Measurements from ENCODE around the gene GIGYF2. TPM values are rescaled to one million over a fixed set of nuclear protein-coding genes. Genes with fewer than 3 reads are reported as not detected.

GIGYF2 gene
- total and polyA plus RNA-seq, 9 donors, result 22.1 to 83.6 (median 68.4) TPM

DNA sequence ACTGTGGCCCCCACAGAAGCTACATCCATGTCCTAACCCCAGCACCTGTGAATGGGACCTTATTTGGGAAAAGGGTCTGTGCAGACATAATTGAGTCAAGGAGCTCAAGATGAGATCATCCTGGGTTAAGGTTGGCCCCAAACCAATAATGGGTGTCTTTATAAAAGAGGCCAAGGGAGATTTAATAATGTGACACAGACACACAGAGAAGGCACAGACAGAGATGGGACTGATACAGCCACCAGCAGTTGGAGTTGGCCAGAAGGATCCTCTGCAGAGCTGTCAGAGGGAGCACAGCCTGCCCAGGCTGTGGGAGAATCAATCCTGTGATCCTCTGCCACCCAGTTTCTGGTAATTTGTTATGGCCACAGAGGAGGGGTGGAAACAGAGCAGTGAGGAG is 199.0 kb downstream of the GIGYF2 start:
- TF ChIP-seq POLR2A (IDR thresholded peaks at IDR 0.05), result no peak
- no peak for TF ChIP-seq EP300 (IDR thresholded peaks at IDR 0.05)
- TF ChIP-seq, protein P1, sequence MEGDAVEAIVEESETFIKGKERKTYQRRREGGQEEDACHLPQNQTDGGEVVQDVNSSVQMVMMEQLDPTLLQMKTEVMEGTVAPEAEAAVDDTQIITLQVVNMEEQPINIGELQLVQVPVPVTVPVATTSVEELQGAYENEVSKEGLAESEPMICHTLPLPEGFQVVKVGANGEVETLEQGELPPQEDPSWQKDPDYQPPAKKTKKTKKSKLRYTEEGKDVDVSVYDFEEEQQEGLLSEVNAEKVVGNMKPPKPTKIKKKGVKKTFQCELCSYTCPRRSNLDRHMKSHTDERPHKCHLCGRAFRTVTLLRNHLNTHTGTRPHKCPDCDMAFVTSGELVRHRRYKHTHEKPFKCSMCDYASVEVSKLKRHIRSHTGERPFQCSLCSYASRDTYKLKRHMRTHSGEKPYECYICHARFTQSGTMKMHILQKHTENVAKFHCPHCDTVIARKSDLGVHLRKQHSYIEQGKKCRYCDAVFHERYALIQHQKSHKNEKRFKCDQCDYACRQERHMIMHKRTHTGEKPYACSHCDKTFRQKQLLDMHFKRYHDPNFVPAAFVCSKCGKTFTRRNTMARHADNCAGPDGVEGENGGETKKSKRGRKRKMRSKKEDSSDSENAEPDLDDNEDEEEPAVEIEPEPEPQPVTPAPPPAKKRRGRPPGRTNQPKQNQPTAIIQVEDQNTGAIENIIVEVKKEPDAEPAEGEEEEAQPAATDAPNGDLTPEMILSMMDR (IDR thresholded peaks at IDR 0.05), result no peak
- intact Hi-C loops (cut with DNase I), result no loop called here
- no peak for DNase-seq
- Histone ChIP-seq H3K27me3 (no peaks in the 10 kb centered on the region), H3K4me1 (ENCODE audit: insufficient read depth) (peaks cover 6% of the 10 kb centered on the region), H3K36me3 (no peaks in the 10 kb centered on the region), H3K27ac (no peak overlapping the region), H3K4me3 (no peak overlapping the region), H3K9me3 (no peaks in the 10 kb centered on the region)

DNA sequence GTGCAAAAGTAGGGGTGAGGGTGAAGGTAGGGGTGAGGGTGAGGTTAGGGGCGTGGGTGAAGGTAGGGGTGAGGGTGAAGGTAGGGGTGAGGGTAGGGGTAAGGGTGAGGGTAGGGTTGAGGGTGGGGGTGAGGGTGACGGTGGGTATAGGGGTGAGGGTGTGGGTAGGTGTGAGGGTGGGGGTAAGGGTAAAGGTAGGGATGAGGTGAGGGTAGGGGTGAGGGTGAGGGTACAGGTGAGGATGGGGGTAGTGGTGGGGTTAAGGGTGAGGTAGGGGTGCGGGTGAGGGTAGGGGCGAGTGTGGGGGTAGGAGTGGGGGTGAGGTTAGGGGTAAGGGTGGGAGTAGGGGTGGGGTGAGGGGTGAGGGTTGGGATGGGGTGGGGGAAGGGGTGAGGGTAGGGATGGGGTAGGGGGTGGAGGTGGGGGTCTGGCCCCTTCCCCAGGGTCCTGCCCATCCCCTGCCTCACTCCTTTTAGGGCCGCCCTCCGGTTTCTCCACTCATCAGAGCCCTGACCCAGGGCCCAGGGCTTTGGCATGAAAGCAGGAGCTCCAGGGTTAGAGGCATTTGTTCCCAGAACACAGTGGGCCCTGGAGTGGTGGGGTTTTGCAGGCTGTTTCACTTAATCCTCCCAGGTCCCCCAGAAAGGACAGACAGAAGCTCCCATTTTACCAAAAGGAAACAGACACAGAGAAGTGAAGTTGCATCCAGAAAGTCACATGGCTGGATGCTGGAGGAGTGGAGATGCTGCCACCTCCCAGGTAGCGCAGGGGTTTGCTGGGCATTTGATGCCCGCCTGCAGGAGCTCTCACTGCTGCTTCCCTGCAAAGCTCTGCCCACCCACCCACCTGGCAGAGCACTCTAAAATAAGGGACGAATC is 199.8 kb downstream of the GIGYF2 start:
- TF ChIP-seq POLR2A (IDR thresholded peaks at IDR 0.05) (no peak), EP300 (IDR thresholded peaks at IDR 0.05) (no peak)
- TF ChIP-seq, protein P1 (IDR thresholded peaks at IDR 0.05), result no peak
- Histone ChIP-seq H3K9me3 (no peaks in the 10 kb centered on the region), H3K36me3 (no peaks in the 10 kb centered on the region), H3K4me1 (ENCODE audit: insufficient read depth) (peaks cover 2% of the 10 kb centered on the region), H3K27ac (no peak overlapping the region), H3K27me3 (no peaks in the 10 kb centered on the region), H3K4me3 (no peak overlapping the region)
- WGBS, 3 donors, result 84 to 92% (median 92%) methylated on average over 7 to 9 of the region's 9 CpGs
- DNase-seq, result no peak
- intact Hi-C loops (cut with DNase I), result no loop called here

DNA sequence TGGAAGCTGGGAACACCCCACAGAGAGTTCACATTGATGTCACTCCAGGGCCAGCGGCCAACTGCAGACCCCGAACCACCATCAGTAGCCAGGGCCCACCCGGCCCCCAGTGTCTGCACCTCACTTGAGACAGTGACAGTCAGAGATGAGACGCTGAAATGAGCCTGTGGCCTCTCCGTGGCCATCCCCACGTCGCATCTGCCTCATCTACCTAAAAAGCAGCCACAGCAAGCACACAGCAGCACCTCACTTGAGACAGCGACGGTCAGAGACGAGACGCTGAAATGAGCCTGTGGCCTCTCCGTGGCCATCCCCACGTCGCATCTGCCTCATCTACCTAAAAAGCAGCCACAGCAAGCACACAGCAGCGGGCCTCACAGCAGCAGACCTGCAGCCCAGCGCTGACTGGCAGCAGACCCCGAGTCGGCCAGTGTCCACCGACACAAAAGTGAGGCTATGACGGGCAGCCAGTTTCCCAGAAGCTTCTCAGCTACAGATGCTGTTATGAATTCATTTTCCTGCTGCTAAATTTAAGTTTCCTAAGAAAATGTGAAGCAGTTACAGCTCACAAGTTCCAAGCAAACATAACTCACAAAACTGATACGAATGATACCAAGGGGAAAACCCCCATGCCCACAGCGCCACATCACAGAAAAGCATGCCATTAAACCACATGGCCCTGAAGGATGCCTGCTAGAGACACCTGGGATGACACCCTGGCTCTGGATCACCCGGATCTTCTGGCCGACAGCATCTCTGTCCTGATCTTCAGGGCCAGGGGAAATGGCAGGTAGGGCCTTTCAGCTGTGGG is 200.7 kb downstream of the GIGYF2 start:
- no peaks in the 10 kb centered on the region for H3K9me3 ChIP-seq
- no peaks in the 10 kb centered on the region for H3K36me3 ChIP-seq
- H3K4me1 ChIP-seq (ENCODE audit: insufficient read depth), result peaks cover 2% of the 10 kb centered on the region
- no peak overlapping the region for H3K4me3 ChIP-seq
- intact Hi-C loops (cut with DNase I), result no loop called here
- TF ChIP-seq, protein P1 (IDR thresholded peaks at IDR 0.05), result no peak
- TF ChIP-seq POLR2A (IDR thresholded peaks at IDR 0.05), result no peak
- no peaks in the 10 kb centered on the region for H3K27me3 ChIP-seq
- H3K27ac ChIP-seq, result no peak overlapping the region
- 86 to 89% (median 86%) methylated on average over 24 of the region's 24 CpGs for WGBS, 3 donors
- DNase-seq, result peak in 1 of 5 donors; percentile 9

DNA sequence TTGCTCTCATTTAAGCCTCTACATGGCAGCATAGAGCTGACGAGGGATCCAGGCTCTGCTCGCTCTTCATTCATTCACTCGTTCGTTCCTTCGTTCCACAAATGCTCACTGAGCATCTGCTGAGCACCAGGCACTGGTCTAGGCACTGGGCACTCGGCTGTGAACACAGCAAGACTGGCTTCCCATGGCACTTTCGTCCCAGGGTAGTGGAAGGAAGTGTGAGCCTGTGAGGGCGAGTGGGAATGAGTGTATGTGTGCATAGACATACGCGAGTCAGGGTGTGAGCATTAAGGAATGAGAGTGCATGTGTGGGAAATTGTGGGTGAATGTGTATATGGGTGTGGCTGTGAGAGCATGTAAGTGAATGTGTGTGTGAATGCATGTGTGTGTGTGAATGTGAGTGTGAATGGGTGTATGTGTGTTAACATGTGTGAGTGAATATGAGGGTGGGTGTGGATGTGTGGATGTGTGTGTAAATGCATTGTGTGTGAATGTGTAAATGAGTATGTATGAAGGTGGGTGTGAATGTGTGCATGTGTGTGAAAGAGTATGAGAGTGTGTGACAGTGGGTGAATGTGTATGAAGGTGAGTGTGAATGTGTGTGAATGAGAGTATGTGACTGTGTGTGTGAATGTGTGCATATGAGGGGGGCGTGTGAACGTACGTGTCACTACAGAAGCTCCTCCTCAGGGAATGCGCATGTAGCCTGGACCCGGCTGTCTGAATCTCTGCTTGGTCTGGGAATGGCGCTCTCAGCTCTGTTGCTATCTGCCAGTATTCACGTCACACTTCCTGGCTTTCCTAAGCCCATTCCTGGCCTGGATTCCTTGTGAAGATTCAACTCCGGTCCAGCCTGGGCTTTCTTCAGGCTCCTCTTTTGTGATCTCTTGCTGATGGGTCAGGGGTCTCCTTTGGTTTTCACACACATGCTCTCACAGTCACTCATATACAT is 201.7 kb downstream of the GIGYF2 start:
- TF ChIP-seq, protein P1 (IDR thresholded peaks at IDR 0.05), result no peak
- TF ChIP-seq POLR2A (IDR thresholded peaks at IDR 0.05) (no peak), EP300 (IDR thresholded peaks at IDR 0.05) (no peak)
- intact Hi-C loops (cut with DNase I), result no loop called here
- 60 to 68% (median 65%) methylated on average over 18 of the region's 18 CpGs for WGBS, 3 donors
- H3K27me3 ChIP-seq, result no peaks in the 10 kb centered on the region
- H3K36me3 ChIP-seq, result no peaks in the 10 kb centered on the region
- H3K9me3 ChIP-seq, result no peaks in the 10 kb centered on the region
- peaks cover 2% of the 10 kb centered on the region for H3K4me1 ChIP-seq (ENCODE audit: insufficient read depth)
- no peak overlapping the region for H3K27ac ChIP-seq
- no peak overlapping the region for H3K4me3 ChIP-seq
- peak in 1 of 5 donors; percentile 5 for DNase-seq
